Tibial artery (tissue), 4 donors: Measurements from ENCODE around the gene AFAP1L2.

ENCODE experiments used
- DNase-seq, 2 donors: peaks; one replicate each; pipeline ENCODE4 v3.0.0-alpha.2; 2019
- H3K27ac ChIP-seq, 2 donors: fragments of 200-600 bp; sonication (generic) in 1 of 2; 1 replicate in 1 of 2; 2 replicates in 1 of 2; pipeline ENCODE4 v1.5.1; 2018 to 2019; ENCODE audit warnings: mild to moderate bottlenecking in 1 of 2
- H3K27me3 ChIP-seq, 2 donors: fragments of 200-600 bp; sonication (generic) in 1 of 2; one replicate each; pipeline versions ENCODE4 v1.5.1 to v1.6.0; 2016 to 2019
- H3K36me3 ChIP-seq, 3 donors: fragments of 200-600 bp; sonication (generic) in 2 of 3; one replicate each; pipeline ENCODE4 v1.5.1; 2016 to 2019; ENCODE audit warnings: mild to moderate bottlenecking in 2 of 3
- H3K4me1 ChIP-seq, 4 donors: fragments of 200-600 bp; sonication (generic) in 2 of 4; 1 replicate in 3 of 4; 2 replicates in 1 of 4; pipeline ENCODE4 v1.5.1; 2016 to 2019
- H3K4me3 ChIP-seq, 2 donors: fragments of 200-600 bp; sonication (generic) in 1 of 2; 1 replicate in 1 of 2; 2 replicates in 1 of 2; pipeline ENCODE4 v1.5.1; 2018 to 2019; ENCODE audit warnings: mild to moderate bottlenecking in 2 of 2
- H3K9me3 ChIP-seq, 3 donors: fragments of 200-600 bp; sonication (generic) in 1 of 3; one replicate each; pipeline ENCODE4 v1.5.1; 2016 to 2019
- CTCF ChIP-seq, 2 experiments: fragments of 200-600 bp in 1 of 2; fragments of 450-650 bp in 1 of 2; IDR thresholded peaks; one replicate each; pipeline ENCODE4 v1.5.1; 2017 to 2019; ENCODE audit warnings: antibody characterized with exemption in 2 of 2, mild to moderate bottlenecking in 1 of 2, moderate library complexity in 1 of 2
- intact Hi-C: fragments of 100-400 bp; cut with DNase I; formaldehyde crosslinking; loops from one replicate; pipeline ENCODE4 v1.15.0; 2023; ENCODE audit warnings: low total_unique reads

The AFAP1L2 gene

GRCh38 chr10:114359041-114359952, 45.0 kb downstream of the AFAP1L2 start:
- peaks cover 0 to 31% (median 8%) of the 10 kb centered on the region in 4 donors for H3K4me1 ChIP-seq

GRCh38 chr10:114357515-114357996, 46.7 kb downstream of the AFAP1L2 start:
- Histone ChIP-seq H3K9me3 (no peaks in the 10 kb centered on the region), H3K4me3 (no peak overlapping the region), H3K4me1 (peaks cover 0 to 42% (median 8%) of the 10 kb centered on the region in 4 donors), H3K27ac (no peak overlapping the region), H3K36me3 (no peaks in the 10 kb centered on the region), H3K27me3 (no peaks in the 10 kb centered on the region)
- intact Hi-C loops = no loop called here
- DNase-seq = no peak
- no peak for TF ChIP-seq CTCF (IDR thresholded peaks at IDR 0.05)

More at GRCh38 chr10:114359041-114359952, 45.0 kb downstream of the AFAP1L2 start:
- no peaks in the 10 kb centered on the region for H3K36me3 ChIP-seq
- intact Hi-C loops = no loop called here
- no peak overlapping the region for H3K4me3 ChIP-seq
- H3K9me3 ChIP-seq = no peaks in the 10 kb centered on the region
- no peak overlapping the region for H3K27ac ChIP-seq
- no peak for TF ChIP-seq CTCF (IDR thresholded peaks at IDR 0.05)
- H3K27me3 ChIP-seq = no peaks in the 10 kb centered on the region
- no peak for DNase-seq

- Histone ChIP-seq H3K27me3 (no peaks in the 10 kb centered on the region), H3K4me3 (no peak overlapping the region), H3K4me1 (peaks cover 0 to 42% (median 8%) of the 10 kb centered on the region in 4 donors), H3K27ac (no peak overlapping the region), H3K36me3 (no peaks in the 10 kb centered on the region), H3K9me3 (no peaks in the 10 kb centered on the region)
- TF ChIP-seq CTCF (IDR thresholded peaks at IDR 0.05) = no peak
- DNase-seq = no peak
- intact Hi-C loops = no loop called here
Observed at GRCh38 chr10:114356751-114357514, 47.4 kb downstream of the AFAP1L2 start.

- no peak overlapping the region for H3K27ac ChIP-seq
- DNase-seq = no peak
Observed at GRCh38 chr10:114356126-114356525, 48.2 kb downstream of the AFAP1L2 start.

More at GRCh38 chr10:114356126-114356525, 48.2 kb downstream of the AFAP1L2 start:
- no peaks in the 10 kb centered on the region for H3K36me3 ChIP-seq
- no peak for TF ChIP-seq CTCF (IDR thresholded peaks at IDR 0.05)
- intact Hi-C loops = no loop called here
- no peak overlapping the region for H3K4me3 ChIP-seq
- peaks cover 0 to 42% (median 8%) of the 10 kb centered on the region in 4 donors for H3K4me1 ChIP-seq
- no peaks in the 10 kb centered on the region for H3K27me3 ChIP-seq
- H3K9me3 ChIP-seq = no peaks in the 10 kb centered on the region
